ENCODE results near the gene TTLL5. TPM values are rescaled to one million over a fixed set of nuclear protein-coding genes. Genes with fewer than 3 reads are reported as not detected.

The TTLL5 gene
- total RNA-seq, 1 experiment from 2014 or later = 35.7 TPM

DNA sequence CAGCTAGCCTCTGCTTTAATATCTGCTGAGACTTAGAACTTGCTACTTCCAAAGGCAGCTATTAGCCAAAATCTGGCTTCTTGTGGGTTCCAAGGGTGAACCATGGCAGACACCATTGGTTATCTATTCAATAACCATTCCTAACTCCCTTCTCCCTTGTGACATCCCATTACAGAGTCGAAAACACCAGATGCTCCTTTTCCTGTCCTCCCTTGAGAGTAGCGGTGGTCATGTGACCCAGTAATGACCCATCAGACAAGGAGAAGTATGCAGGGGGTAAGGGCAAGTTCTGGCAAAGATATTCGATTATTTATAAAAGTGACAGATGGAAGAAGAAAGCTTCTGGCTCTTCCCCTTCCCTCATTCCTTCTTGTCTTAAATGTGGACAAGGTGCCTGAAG, 300.6 kb downstream of the TTLL5 start:
- no peak overlapping the region for H2BK120ac ChIP-seq (ENCODE audit: low read depth, low read length, poor library complexity, severe bottlenecking)
- H2BK12ac ChIP-seq (ENCODE audit: insufficient read length, low read depth, low read length) = no peak overlapping the region
- no peak overlapping the region for H3K56ac ChIP-seq (ENCODE audit: insufficient read length, low read depth, low read length)
- H4K91ac ChIP-seq (ENCODE audit: insufficient read length, low read depth, low read length) = no peak overlapping the region
- H3K79me2 ChIP-seq (ENCODE audit: insufficient read depth, low read length) = no peaks in the 10 kb centered on the region; the same call in 1 of the 2 replicates
- no peak overlapping the region for H3K4me3 Mint-ChIP-seq
- H2BK20ac ChIP-seq (ENCODE audit: low read depth, low read length, poor library complexity, severe bottlenecking) = no peak overlapping the region
- H3K18ac ChIP-seq (ENCODE audit: insufficient read length, low read depth, low read length) = no peak overlapping the region
- TF ChIP-seq, protein P1, sequence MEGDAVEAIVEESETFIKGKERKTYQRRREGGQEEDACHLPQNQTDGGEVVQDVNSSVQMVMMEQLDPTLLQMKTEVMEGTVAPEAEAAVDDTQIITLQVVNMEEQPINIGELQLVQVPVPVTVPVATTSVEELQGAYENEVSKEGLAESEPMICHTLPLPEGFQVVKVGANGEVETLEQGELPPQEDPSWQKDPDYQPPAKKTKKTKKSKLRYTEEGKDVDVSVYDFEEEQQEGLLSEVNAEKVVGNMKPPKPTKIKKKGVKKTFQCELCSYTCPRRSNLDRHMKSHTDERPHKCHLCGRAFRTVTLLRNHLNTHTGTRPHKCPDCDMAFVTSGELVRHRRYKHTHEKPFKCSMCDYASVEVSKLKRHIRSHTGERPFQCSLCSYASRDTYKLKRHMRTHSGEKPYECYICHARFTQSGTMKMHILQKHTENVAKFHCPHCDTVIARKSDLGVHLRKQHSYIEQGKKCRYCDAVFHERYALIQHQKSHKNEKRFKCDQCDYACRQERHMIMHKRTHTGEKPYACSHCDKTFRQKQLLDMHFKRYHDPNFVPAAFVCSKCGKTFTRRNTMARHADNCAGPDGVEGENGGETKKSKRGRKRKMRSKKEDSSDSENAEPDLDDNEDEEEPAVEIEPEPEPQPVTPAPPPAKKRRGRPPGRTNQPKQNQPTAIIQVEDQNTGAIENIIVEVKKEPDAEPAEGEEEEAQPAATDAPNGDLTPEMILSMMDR (conservative IDR thresholded peaks at IDR 0.05) = no peak
- no peaks in the 10 kb centered on the region for H3K36me3 Mint-ChIP-seq (ENCODE audit: insufficient read depth in 1 of 3, low read depth in 3 of 3)
- H3K23ac ChIP-seq (ENCODE audit: insufficient read length, low read depth, low read length) = no peak overlapping the region
- DNase-seq = no peak
- no peaks in the 10 kb centered on the region for H3K23me2 ChIP-seq (ENCODE audit: insufficient read length, low read depth, low read length, poor library complexity, severe bottlenecking)
- H4K5ac ChIP-seq (ENCODE audit: insufficient read length, low read depth, low read length) = no peak overlapping the region
- no peak overlapping the region for H3K9ac ChIP-seq (ENCODE audit: extremely low read depth, insufficient read length, low read length)
- no peak overlapping the region for H3K14ac ChIP-seq (ENCODE audit: insufficient read depth, low read length)
- H3T11ph ChIP-seq (ENCODE audit: low read length) = no peak overlapping the region
- H3K79me1 ChIP-seq (ENCODE audit: insufficient read depth, low read depth, low read length, poor library complexity, severe bottlenecking) = no peaks in the 10 kb centered on the region
- no peak overlapping the region for H2BK15ac ChIP-seq (ENCODE audit: low read depth, low read length)
- no peaks in the 10 kb centered on the region for H3K27me3 ChIP-seq (ENCODE audit: insufficient read depth, low read length)
- no peaks in the 10 kb centered on the region for H3K27me3 Mint-ChIP-seq (ENCODE audit: low read depth)
- no peak overlapping the region for H2AFZ ChIP-seq (ENCODE audit: low read length)
- no peaks in the 10 kb centered on the region for H3K9me3 Mint-ChIP-seq
- H3K4me2 ChIP-seq (ENCODE audit: insufficient read depth, insufficient read length, low read length) = no peak overlapping the region
- H4K8ac ChIP-seq (replicated peaks; ENCODE audit: insufficient read length, low read depth, low read length) = no peak overlapping the region
- no peak overlapping the region for H2BK5ac ChIP-seq (ENCODE audit: insufficient read length, low read length)
- H3K9me3 ChIP-seq (ENCODE audit: control insufficient read depth, low read depth, low read length) = no peaks in the 10 kb centered on the region
- H3K27ac Mint-ChIP-seq = no peak overlapping the region
- no CpG with 5 or more reads among the region's 3 CpGs for WGBS (ENCODE audit: extremely low coverage, insufficient read length, low lambda C conversion rate)
- H3K4me1 ChIP-seq (ENCODE audit: insufficient read depth, low read length) = no peaks in the 10 kb centered on the region
- no peaks in the 10 kb centered on the region for H4K20me1 ChIP-seq (ENCODE audit: control insufficient read depth, insufficient read depth, insufficient read length)
- H3K27ac ChIP-seq (ENCODE audit: insufficient read length, low read depth, low read length) = no peak overlapping the region
- peaks cover 5 to 7% of the 10 kb centered on the region in 2 experiments for H3K4me1 Mint-ChIP-seq
- no peak overlapping the region for H2AK5ac ChIP-seq (ENCODE audit: insufficient read length, low read length)
- no peak overlapping the region for H3K4ac ChIP-seq (ENCODE audit: low read depth, low read length)
